ENCODE data around the gene CLIC1. TPM values are rescaled to one million over a fixed set of nuclear protein-coding genes. Genes with fewer than 3 reads are reported as not detected.

Gene CLIC1
- polyA plus RNA-seq, 2 of the 4 experiments (the other 2 are of a cell fraction), result 249 to 346 TPM

GRCh38 chr6:31715022-31715958 is 21.0 kb downstream of the CLIC1 start, which contains the start of gene LY6G6D:
LY6G6D (plus strand) TSS chr6:31715348; CDS start chr6:31715356, 8 bp downstream.
- no peak for FAIRE-seq
- no peak for DNase-seq (ENCODE audit: low read depth in 1 of 2, low spot score in 1 of 2)
- WGBS (ENCODE audit: missing lambda C conversion rate), result 85% methylated on average over 15 of the region's 16 CpGs
- H3K4me2 ChIP-seq, result no peak within 1 kb of the TSS
- H3K4me1 ChIP-seq, result 0 out of 3 replicates have a peak, but pooled peaks cover 3% of the 10 kb centered on the region
- ChIA-PET POLR2A (no interaction called here), CTCF (interaction anchor here (1.7 to 2.0 kb wide), 2 partner anchors 8 to 14 kb away, joined by 5 to 6 read pairs; partner anchors contain the start of genes DDAH2 and MPIG6B)
- TF ChIP-seq FOSL2 (IDR thresholded peaks at IDR 0.05) (no peak), FOSL2 (CRISPR knock-in tag; IDR thresholded peaks at IDR 0.05) (no peak), USF2 (IDR thresholded peaks at IDR 0.05) (no peak), EHF (CRISPR knock-in tag; IDR thresholded peaks at IDR 0.05) (no peak), ZC3H11A (IDR thresholded peaks at IDR 0.05) (no peak), CHD2 (IDR thresholded peaks at IDR 0.05; ENCODE audit: low read length, partially characterized antibody) (no peak), ATOH8 (CRISPR knock-in tag; IDR thresholded peaks at IDR 0.05; ENCODE audit: low read depth) (no peak), RCOR1 (IDR thresholded peaks at IDR 0.05; ENCODE audit: low read depth, low read length) (no peak), MYC (IDR thresholded peaks at IDR 0.05; ENCODE audit: borderline replicate concordance, low read length) (no peak), HDAC2 (IDR thresholded peaks at IDR 0.05) (no peak), FOSB (CRISPR knock-in tag; IDR thresholded peaks at IDR 0.05) (no peak)
- no peaks in the 10 kb centered on the region for H3K9me3 ChIP-seq
- no peak within 1 kb of the TSS for H3K27ac ChIP-seq
- ATAC-seq, result no peak
- no peak within 1 kb of the TSS for H3K4me3 ChIP-seq

GRCh38 chr6:31713991-31714684 is 22.2 kb downstream of the CLIC1 start:
- no peak overlapping the region for H3K4me2 ChIP-seq
- ChIA-PET CTCF (interaction anchor here (1.3 to 2.0 kb wide), 4 partner anchors 10 to 45 kb away, joined by 3 to 6 read pairs (median 4); partner anchors contain the start of genes DDAH2 and MPIG6B), POLR2A (no interaction called here)
- FAIRE-seq, result no peak
- H3K27ac ChIP-seq, result no peak overlapping the region
- no peak overlapping the region for H3K4me3 ChIP-seq
- TF ChIP-seq HOXB5 (CRISPR knock-in tag; IDR thresholded peaks at IDR 0.05) (no peak), ESRRA (IDR thresholded peaks at IDR 0.05; ENCODE audit: borderline replicate concordance, low read length) (no peak), PHF8 (IDR thresholded peaks at IDR 0.05; ENCODE audit: borderline replicate concordance, low read depth) (no peak), RFX5 (IDR thresholded peaks at IDR 0.05) (no peak), CEBPB (IDR thresholded peaks at IDR 0.05) (no peak), TP53 (CRISPR knock-in tag; IDR thresholded peaks at IDR 0.05) (no peak), PBX3 (IDR thresholded peaks at IDR 0.05) (no peak), RCOR1 (IDR thresholded peaks at IDR 0.05; ENCODE audit: low read depth, low read length) (no peak), MAFK (IDR thresholded peaks at IDR 0.05; ENCODE audit: partially characterized antibody) (no peak), KDM1A (IDR thresholded peaks at IDR 0.05; ENCODE audit: low read depth) (no peak), CBX8 (IDR thresholded peaks at IDR 0.05) (no peak), POLR2A (IDR thresholded peaks at IDR 0.05; ENCODE audit: low read length) (no peak), E2F6 (IDR thresholded peaks at IDR 0.05; ENCODE audit: borderline replicate concordance, low read depth) (no peak), HMGXB4 (CRISPR knock-in tag; IDR thresholded peaks at IDR 0.05; ENCODE audit: borderline replicate concordance) (no peak), MAX (IDR thresholded peaks at IDR 0.05) (no peak), GATA3 (IDR thresholded peaks at IDR 0.05; ENCODE audit: borderline replicate concordance) (no peak), BCL3 (IDR thresholded peaks at IDR 0.05) (no peak), CHD4 (IDR thresholded peaks at IDR 0.05; ENCODE audit: borderline replicate concordance) (no peak), ZSCAN20 (CRISPR knock-in tag; IDR thresholded peaks at IDR 0.05) (no peak)
- 0 out of 3 replicates have a peak, but pooled peaks cover 3% of the 10 kb centered on the region for H3K4me1 ChIP-seq
- WGBS (ENCODE audit: missing lambda C conversion rate), result 58% methylated on average over 5 of the region's 5 CpGs
- no peak for ATAC-seq
- no peaks in the 10 kb centered on the region for H3K9me3 ChIP-seq
- no peak for DNase-seq (ENCODE audit: low read depth in 1 of 2, low spot score in 1 of 2)

Data from A549 (cell line).